Heart right ventricle (tissue), 16 donors: ENCODE results near the gene PPP6R1. TPM values are rescaled to one million over a fixed set of nuclear protein-coding genes. Genes with fewer than 3 reads are reported as not detected.
A peak's percentile ranks its signal among the peaks of the same experiment; 100 is the strongest.

ENCODE experiments used
- ATAC-seq, 8 donors: fragments of 200-7000 bp; cut with Tn5 transposase; one replicate each; pipeline ENCODE4 v1.9.1; 2020; ENCODE audit warnings: mild to moderate bottlenecking in 8 of 8, moderate library complexity in 8 of 8, moderate number of reproducible peaks in 1 of 8
- DNase-seq, 2 donors: peaks; one replicate each; pipeline ENCODE4 v3.0.0-alpha.2; 2020
- H3K27ac ChIP-seq, 10 donors: fragments of 200-600 bp; sonication (generic) in 2 of 10; one replicate each; pipeline versions ENCODE4 v1.5.0 to v1.8.0; 2020 to 2022; ENCODE audit warnings: mild to moderate bottlenecking in 3 of 10
- H3K27me3 ChIP-seq, 7 donors: fragments of 200-600 bp; one replicate each; pipeline ENCODE4 v1.8.0; 2021 to 2022; ENCODE audit warnings: mild to moderate bottlenecking in 2 of 7
- H3K36me3 ChIP-seq, 9 donors: fragments of 200-600 bp; sonication (generic) in 1 of 9; one replicate each; pipeline versions ENCODE4 v1.5.0 to v1.8.0; 2020 to 2022; ENCODE audit warnings: mild to moderate bottlenecking in 2 of 9
- H3K4me1 ChIP-seq, 9 donors: fragments of 200-600 bp; sonication (generic) in 1 of 9; one replicate each; pipeline versions ENCODE4 v1.5.0 to v1.8.0; 2020 to 2022; ENCODE audit warnings: mild to moderate bottlenecking in 4 of 9
- H3K4me3 ChIP-seq, 10 donors: fragments of 200-600 bp; sonication (generic) in 2 of 10; one replicate each; pipeline versions ENCODE4 v1.5.0 to v1.8.0; 2020 to 2022; ENCODE audit warnings: mild to moderate bottlenecking in 7 of 10, moderate library complexity in 2 of 10
- H3K9me3 ChIP-seq, 11 donors: fragments of 200-600 bp in 10 of 11; sonication (generic) in 2 of 11; one replicate each; pipeline versions ENCODE4 v1.5.0 to v1.8.0; 2013 to 2022; ENCODE audit warnings: mild to moderate bottlenecking in 2 of 11, control low read depth in 1 of 11, moderate library complexity in 1 of 11
- CTCF ChIP-seq, 9 donors: fragments of 200-600 bp; sonication (generic) in 2 of 9; IDR thresholded peaks; one replicate each; pipeline versions ENCODE4 v1.5.0 to v1.8.0; 2021 to 2022; ENCODE audit warnings: antibody characterized with exemption in 9 of 9, mild to moderate bottlenecking in 5 of 9, moderate library complexity in 1 of 9
- WGBS, 2 donors: extraction: QIAGEN DNeasy Blood & Tissue Kit; methylation state at CpG; one replicate each; pipeline ENCODE4 v1.1.7; 2013; ENCODE audit warnings: inconsistent platforms in 1 of 2; 5-methylcytosine and 5-hydroxymethylcytosine counted together
- intact Hi-C, 10 donors: fragments of 100-400 bp; cut with DNase I; formaldehyde crosslinking; loops; one replicate each; pipeline versions ENCODE4 v1.11.1 to v1.14.2; 2022
- microRNA-seq, 2 donors: library from miRNA; unstranded; fragments of <30 nt; microRNA quantifications; one replicate each; pipeline ENCODE4 v1.2.0, GENCODE V29; 2021
- polyA plus RNA-seq, 2 donors: library from polyadenylated mRNA; stranded (reverse); fragments of 200-250 nt; gene quantifications; one replicate each; pipeline ENCODE4 v1.2.3, GENCODE V29; 2013
- total RNA-seq, 10 donors: library from RNA; stranded (reverse); fragmentation: NEBNext Ultra II Directional in 3 of 10; extraction: Animal tissue kit (Norgen Biotek cat#: 25700) in 3 of 10; gene quantifications; one replicate each; pipeline versions ENCODE4 v1.2.1 to v1.2.4, GENCODE V29; 2021 to 2023
- donor health status: Arrhythmogenic right ventricular cardiomyopathy.
- donor health status: ischemic (EF 13 %, LVEDD 7.1; RV severe dilation, severe dysfunction).
- donor health status: healthy with polysubstance abuse.
- donor health status: DM: no; HTN: yes; CAD: no.
- donor health status: DM: no; HTN: no; CAD: no.
- donor health status: ischemic (EF 25% LVEDD 6.9; RV normal size, moderate dysfunction).
- donor health status: ischemic (EF 25% LVEDD 5.7; RV mildly dilated, moderate dysfunction).
- donor health status: healthy.
- donor health status: DM: yes; HTN: yes; CAD: no.
- donor health status: Ischemic cardiomyopathy.
- donor health status: ischemic (EF 35%, LVEDD 5.7; RV mildly dilated, moderate dysfunction).
- donor health status: nonischemic (EF 11% LVEDD 7.7; RV severe dilation, severe dysfunction).
- donor health status: DM: yes; HTN: yes; CAD: no.
- donor health status: PGD.
- donor health status: ischemic (EF 29% LVEDD 5.4; RV normal size, mild dysfunction).
- donor health status: nonischemic (EF 23%, LVEDD 6.1; RV moderate dilation, normal function).

PPP6R1 gene
- total and polyA plus RNA-seq, 12 donors: 31.1 to 51.3 (median 38.7) TPM

- 62 to 63% methylated on average over 8 of the region's 8 CpGs for WGBS, 2 donors
- peaks cover 0 to 9% (median 0%) of the 10 kb centered on the region in 7 donors for H3K27me3 ChIP-seq
- TF ChIP-seq CTCF (IDR thresholded peaks at IDR 0.05): no peak
- peak in 3 of 8 donors; percentile 23 to 41 (median 29) for ATAC-seq
- no peaks in the 10 kb centered on the region for H3K9me3 ChIP-seq
- peak overlapping the region in 5 of 10 donors; percentile 11 to 69 (median 58) for H3K27ac ChIP-seq
- no peak for DNase-seq
- no peak overlapping the region for H3K4me3 ChIP-seq
- intact Hi-C loops: no loop called here
- H3K36me3 ChIP-seq: no peaks in the 10 kb centered on the region
- peaks cover 0 to 6% (median 0%) of the 10 kb centered on the region in 9 donors for H3K4me1 ChIP-seq
These were observed 70.2 kb downstream of the PPP6R1 start for GRCh38 chr19:55188625-55189024.

DNA sequence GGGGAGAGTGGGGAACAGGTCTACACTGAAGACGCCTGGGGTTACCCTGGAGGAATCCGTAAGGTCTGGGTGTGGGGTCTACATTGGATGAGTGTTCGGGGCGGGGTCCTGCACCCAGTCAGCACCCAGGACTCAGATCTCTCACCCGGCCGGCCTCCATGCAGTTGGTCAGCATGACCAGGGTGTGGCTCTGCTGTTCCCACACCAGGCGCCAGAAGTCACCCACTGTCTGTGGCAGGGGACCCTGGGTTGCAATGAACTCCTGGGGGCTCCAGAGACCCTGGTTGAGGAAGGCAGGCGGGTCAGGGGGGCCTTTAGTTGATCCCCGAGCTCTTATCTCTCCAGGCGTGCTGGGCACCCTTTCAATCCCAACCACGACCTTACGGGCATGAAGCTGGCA, 72.7 kb downstream of the PPP6R1 start:
- H3K27me3 ChIP-seq: peaks cover 0 to 34% (median 17%) of the 10 kb centered on the region in 7 donors
- DNase-seq: no peak
- 78 to 79% methylated on average over 12 of the region's 12 CpGs for WGBS, 2 donors

GRCh38 chr19:55181740-55182139, 77.1 kb downstream of the PPP6R1 start:
- H3K36me3 ChIP-seq: no peaks in the 10 kb centered on the region
- no peak overlapping the region for H3K4me3 ChIP-seq
- WGBS, 2 donors: 74% methylated on average over 20 of the region's 20 CpGs
- H3K4me1 ChIP-seq: peaks cover 4 to 17% (median 13%) of the 10 kb centered on the region in 9 donors
- ATAC-seq (no peak), DNase-seq (no peak)
- no peak overlapping the region for H3K27ac ChIP-seq
- TF ChIP-seq CTCF (IDR thresholded peaks at IDR 0.05): no peak
- H3K27me3 ChIP-seq: peaks cover 17 to 77% (median 60%) of the 10 kb centered on the region in 7 donors
- intact Hi-C loops: no loop called here
- H3K9me3 ChIP-seq: no peaks in the 10 kb centered on the region

More for the DNA sequence above, 72.7 kb downstream of the PPP6R1 start:
- no peaks in the 10 kb centered on the region for H3K36me3 ChIP-seq
- intact Hi-C loops: no loop called here
- no peaks in the 10 kb centered on the region for H3K9me3 ChIP-seq
- ATAC-seq: no peak
- TF ChIP-seq CTCF (IDR thresholded peaks at IDR 0.05): no peak
- H3K27ac ChIP-seq: no peak overlapping the region
- peaks cover 0 to 6% (median 0%) of the 10 kb centered on the region in 9 donors for H3K4me1 ChIP-seq
- no peak overlapping the region for H3K4me3 ChIP-seq

Small RNAs within 50 kb of the gene (microRNA-seq; reads per million reads assigned to microRNA genes)
- gene MIR6802: 0.60 to 3.1 reads per million in 2 donors
- gene MIR6803: 1.8 to 2.6 reads per million in 2 donors
- 0 reads per million in 2 donors for gene MIR6804

Other genes with a start within 250 kb of the PPP6R1 start
- under 1 TPM; 0.37 to 0.73 (median 0.46) TPM for gene GP6, start 220.8 kb downstream of the PPP6R1 start, total RNA-seq
- gene GP6, start 220.8 kb downstream of the PPP6R1 start, polyA plus RNA-seq: 1 to 10 TPM in 1 of 2 donors, under 1 TPM in 1; 0.58 to 1.5 TPM
- 10 to 100 TPM; 32.4 to 72.0 (median 54.5) TPM for gene RDH13, start 195.9 kb downstream of the PPP6R1 start, total RNA-seq
- gene RDH13, start 195.9 kb downstream of the PPP6R1 start, polyA plus RNA-seq: 10 to 100 TPM; 21.4 to 36.1 TPM
- 1 to 10 TPM in 5 of 10 donors, under 1 TPM in 4, not detected in 1; 0.53 to 2.7 (median 1.1) TPM for gene EPS8L1, start 183.1 kb downstream of the PPP6R1 start, total RNA-seq
- gene EPS8L1, start 183.1 kb downstream of the PPP6R1 start, polyA plus RNA-seq: 1 to 10 TPM; 3.7 to 7.9 TPM
- 100 to 1,000 TPM; 134 to 242 (median 193) TPM for gene PPP1R12C, start 141.4 kb downstream of the PPP6R1 start, total RNA-seq
- gene PPP1R12C, start 141.4 kb downstream of the PPP6R1 start, polyA plus RNA-seq: 100 to 1,000 TPM; 223 to 283 TPM
- 100 to 1,000 TPM in 5 of 10 donors, 10 to 100 TPM in 5; 19.7 to 234 (median 97.1) TPM for gene TNNT1, start 109.8 kb downstream of the PPP6R1 start, total RNA-seq
- gene TNNT1, start 109.8 kb downstream of the PPP6R1 start, polyA plus RNA-seq: 100 to 1,000 TPM in 1 of 2 donors, 10 to 100 TPM in 1; 32.3 to 721 TPM
- over 10,000 TPM in 4 of 10 donors, 1,000 to 10,000 TPM in 6; 3,000 to 12,900 (median 9,464) TPM for gene TNNI3, start 101.3 kb downstream of the PPP6R1 start, total RNA-seq
- gene TNNI3, start 101.3 kb downstream of the PPP6R1 start, polyA plus RNA-seq: over 10,000 TPM in 1 of 2 donors, 1,000 to 10,000 TPM in 1; 4,629 to 45,177 TPM
- gene DNAAF3, start 92.4 kb downstream of the PPP6R1 start, total RNA-seq: 1 to 10 TPM in 8 of 10 donors, under 1 TPM in 2; 0.37 to 3.9 (median 2.4) TPM
- 1 to 10 TPM; 1.2 to 5.9 TPM for gene DNAAF3, start 92.4 kb downstream of the PPP6R1 start, polyA plus RNA-seq
- 1 to 10 TPM in 1 of 10 donors, not detected in 9; 1.1 TPM for gene SYT5, start 78.7 kb downstream of the PPP6R1 start, total RNA-seq
- under 1 TPM in 1 of 2 donors, not detected in 1; under 0.01 TPM for gene SYT5, start 78.7 kb downstream of the PPP6R1 start, polyA plus RNA-seq
- gene PTPRH, start 49.5 kb downstream of the PPP6R1 start, total RNA-seq: 1 to 10 TPM in 7 of 10 donors, under 1 TPM in 3; 0.25 to 7.5 (median 2.4) TPM
- gene PTPRH, start 49.5 kb downstream of the PPP6R1 start, polyA plus RNA-seq: 1 to 10 TPM; 1.3 to 6.1 TPM
- gene TMEM86B, start 30.3 kb downstream of the PPP6R1 start, total RNA-seq: 1 to 10 TPM in 9 of 10 donors, under 1 TPM in 1; 0.77 to 2.5 (median 1.9) TPM
- gene TMEM86B, start 30.3 kb downstream of the PPP6R1 start, polyA plus RNA-seq: 1 to 10 TPM; 2.7 to 5.9 TPM
- 10 to 100 TPM; 26.7 to 41.6 (median 31.6) TPM for gene HSPBP1, start 21.1 kb upstream of the PPP6R1 start, total RNA-seq
- gene HSPBP1, start 21.1 kb upstream of the PPP6R1 start, polyA plus RNA-seq: 10 to 100 TPM; 54.2 to 83.7 TPM
- 10 to 100 TPM in 2 of 10 donors, 1 to 10 TPM in 8; 2.3 to 12.6 (median 4.1) TPM for gene BRSK1, start 25.0 kb upstream of the PPP6R1 start, total RNA-seq
- 1 to 10 TPM; 1.8 to 2.0 TPM for gene BRSK1, start 25.0 kb upstream of the PPP6R1 start, polyA plus RNA-seq
- 1 to 10 TPM in 3 of 10 donors, under 1 TPM in 4, not detected in 3; 0.41 to 6.5 (median 0.75) TPM for gene TMEM150B, start 66.3 kb upstream of the PPP6R1 start, total RNA-seq
- under 1 TPM in 1 of 2 donors, not detected in 1; 0.38 TPM for gene TMEM150B, start 66.3 kb upstream of the PPP6R1 start, polyA plus RNA-seq
- 1 to 10 TPM; 4.0 to 9.2 (median 6.9) TPM for gene KMT5C, start 80.9 kb upstream of the PPP6R1 start, total RNA-seq
- 10 to 100 TPM in 1 of 2 donors, 1 to 10 TPM in 1; 4.7 to 12.4 TPM for gene KMT5C, start 80.9 kb upstream of the PPP6R1 start, polyA plus RNA-seq
- gene COX6B2, start 95.7 kb upstream of the PPP6R1 start, total RNA-seq: not detected
- not detected for gene COX6B2, start 95.7 kb upstream of the PPP6R1 start, polyA plus RNA-seq
- not detected for gene GARIN5B, start 104.2 kb upstream of the PPP6R1 start, total RNA-seq
- not detected for gene GARIN5B, start 104.2 kb upstream of the PPP6R1 start, polyA plus RNA-seq
- not detected for gene IL11, start 111.4 kb upstream of the PPP6R1 start, total RNA-seq
- gene IL11, start 111.4 kb upstream of the PPP6R1 start, polyA plus RNA-seq: under 1 TPM; 0.30 to 0.37 TPM
- not detected for gene TMEM190, start 117.8 kb upstream of the PPP6R1 start, total RNA-seq
- not detected for gene TMEM190, start 117.8 kb upstream of the PPP6R1 start, polyA plus RNA-seq
- 1 to 10 TPM in 2 of 10 donors, under 1 TPM in 6, not detected in 2; 0.25 to 1.3 (median 0.49) TPM for gene TMEM238, start 125.3 kb upstream of the PPP6R1 start, total RNA-seq
- gene TMEM238, start 125.3 kb upstream of the PPP6R1 start, polyA plus RNA-seq: under 1 TPM in 1 of 2 donors, not detected in 1; 0.06 TPM
- 1,000 to 10,000 TPM in 1 of 10 donors, 100 to 1,000 TPM in 9; 473 to 1,031 (median 577) TPM for gene RPL28, start 126.9 kb upstream of the PPP6R1 start, total RNA-seq
- 1,000 to 10,000 TPM in 1 of 2 donors, 100 to 1,000 TPM in 1; 776 to 1,617 TPM for gene RPL28, start 126.9 kb upstream of the PPP6R1 start, polyA plus RNA-seq
- gene UBE2S, start 148.8 kb upstream of the PPP6R1 start, total RNA-seq: 10 to 100 TPM; 25.0 to 42.1 (median 30.7) TPM
- gene UBE2S, start 148.8 kb upstream of the PPP6R1 start, polyA plus RNA-seq: 10 to 100 TPM in 1 of 2 donors, 1 to 10 TPM in 1; 8.0 to 25.5 TPM
- not detected for gene SHISA7, start 184.3 kb upstream of the PPP6R1 start, total RNA-seq
- gene SHISA7, start 184.3 kb upstream of the PPP6R1 start, polyA plus RNA-seq: under 1 TPM in 1 of 2 donors, not detected in 1; under 0.01 TPM
- 10 to 100 TPM; 42.5 to 69.8 (median 48.3) TPM for gene ISOC2, start 202.6 kb upstream of the PPP6R1 start, total RNA-seq
- gene ISOC2, start 202.6 kb upstream of the PPP6R1 start, polyA plus RNA-seq: 100 to 1,000 TPM in 1 of 2 donors, 10 to 100 TPM in 1; 88.7 to 117 TPM
- not detected for gene C19orf85, start 205.7 kb upstream of the PPP6R1 start, total RNA-seq
- gene C19orf85, start 205.7 kb upstream of the PPP6R1 start, polyA plus RNA-seq: not detected
- 1 to 10 TPM; 2.5 to 7.8 (median 4.3) TPM for gene ZNF628, start 217.6 kb upstream of the PPP6R1 start, total RNA-seq
- gene ZNF628, start 217.6 kb upstream of the PPP6R1 start, polyA plus RNA-seq: 1 to 10 TPM; 4.9 to 7.5 TPM
- gene NAT14, start 226.2 kb upstream of the PPP6R1 start, total RNA-seq: 1 to 10 TPM; 5.8 to 9.9 (median 6.8) TPM
- 10 to 100 TPM in 1 of 2 donors, 1 to 10 TPM in 1; 9.0 to 16.4 TPM for gene NAT14, start 226.2 kb upstream of the PPP6R1 start, polyA plus RNA-seq
- gene SSC5D, start 229.4 kb upstream of the PPP6R1 start, total RNA-seq: 1 to 10 TPM; 2.0 to 6.5 (median 4.0) TPM
- gene SSC5D, start 229.4 kb upstream of the PPP6R1 start, polyA plus RNA-seq: 1 to 10 TPM in 1 of 2 donors, under 1 TPM in 1; 0.72 to 2.8 TPM